Measurements from ENCODE around the gene FAM200A.
"Not testable (repeated sequence)": the region's sequence is repeated elsewhere in the genome, so short reads cannot be mapped to it uniquely, and the experiment has no call there.

FAM200A gene

DNA sequence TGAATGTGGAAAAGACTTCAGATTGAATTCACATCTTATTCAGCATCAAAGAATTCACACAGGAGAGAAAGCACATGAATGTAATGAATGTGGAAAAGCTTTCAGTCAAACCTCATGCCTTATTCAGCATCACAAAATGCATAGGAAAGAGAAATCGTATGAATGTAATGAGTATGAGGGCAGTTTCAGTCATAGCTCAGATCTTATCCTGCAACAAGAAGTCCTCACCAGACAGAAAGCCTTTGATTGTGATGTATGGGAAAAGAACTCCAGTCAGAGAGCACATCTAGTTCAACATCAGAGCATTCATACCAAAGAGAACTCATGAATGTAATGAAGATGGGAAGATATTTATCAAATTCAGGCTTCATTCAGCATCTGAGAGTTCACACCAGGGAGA lies 21.3 kb upstream of the FAM200A start:
- Histone ChIP-seq H3K27ac (ENCODE audit: low read depth, low read length) (no peak overlapping the region), H3K36me3 (ENCODE audit: insufficient read depth, low read length) (peaks cover 34% of the 10 kb centered on the region)

DNA sequence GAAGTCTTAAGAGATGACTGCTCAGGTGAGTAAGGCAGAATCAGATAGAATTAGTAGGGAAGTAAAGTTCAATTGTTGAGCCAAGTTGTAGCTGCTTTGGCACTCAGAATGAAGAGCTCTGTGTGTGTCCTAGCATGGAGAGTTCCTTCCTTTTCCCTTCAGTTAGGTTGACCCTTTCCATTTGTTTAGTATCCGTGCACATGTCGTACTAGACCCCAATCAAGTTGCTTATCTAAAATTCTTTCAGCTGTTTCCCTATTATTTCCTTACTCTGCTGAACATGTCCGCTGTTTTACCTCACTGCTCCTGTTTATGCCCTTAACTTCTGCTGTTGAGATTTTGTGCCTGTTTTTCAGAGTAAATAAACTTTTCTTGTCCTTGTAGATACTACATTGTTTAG lies 19.9 kb upstream of the FAM200A start:
- Histone ChIP-seq H3K4me3 (ENCODE audit: low read depth in 1 of 2, low read length in 2 of 2) (no peak overlapping the region), H3K4me1 (ENCODE audit: insufficient read depth, low read length) (no peaks in the 10 kb centered on the region), H3K36me3 (ENCODE audit: insufficient read depth, low read length) (peaks cover 34% of the 10 kb centered on the region), H3K9ac (ENCODE audit: low read length) (no peak overlapping the region), H3K27ac (ENCODE audit: low read depth, low read length) (no peak overlapping the region), H3K9me3 (ENCODE audit: low read length) (no peaks in the 10 kb centered on the region), H3K27me3 (ENCODE audit: control insufficient read depth in 1 of 2, insufficient read depth in 2 of 2, low read length in 2 of 2) (no peaks in the 10 kb centered on the region)

More for the DNA sequence above, 21.3 kb upstream of the FAM200A start:
- no peaks in the 10 kb centered on the region for H3K27me3 ChIP-seq (ENCODE audit: control insufficient read depth in 1 of 2, insufficient read depth in 2 of 2, low read length in 2 of 2)
- no peaks in the 10 kb centered on the region for H3K9me3 ChIP-seq (ENCODE audit: low read length)
- no peak overlapping the region for H3K9ac ChIP-seq (ENCODE audit: low read length)
- H3K4me1 ChIP-seq (ENCODE audit: insufficient read depth, low read length), result no peaks in the 10 kb centered on the region
- no peak overlapping the region for H3K4me3 ChIP-seq (ENCODE audit: low read depth in 1 of 2, low read length in 2 of 2)

DNA sequence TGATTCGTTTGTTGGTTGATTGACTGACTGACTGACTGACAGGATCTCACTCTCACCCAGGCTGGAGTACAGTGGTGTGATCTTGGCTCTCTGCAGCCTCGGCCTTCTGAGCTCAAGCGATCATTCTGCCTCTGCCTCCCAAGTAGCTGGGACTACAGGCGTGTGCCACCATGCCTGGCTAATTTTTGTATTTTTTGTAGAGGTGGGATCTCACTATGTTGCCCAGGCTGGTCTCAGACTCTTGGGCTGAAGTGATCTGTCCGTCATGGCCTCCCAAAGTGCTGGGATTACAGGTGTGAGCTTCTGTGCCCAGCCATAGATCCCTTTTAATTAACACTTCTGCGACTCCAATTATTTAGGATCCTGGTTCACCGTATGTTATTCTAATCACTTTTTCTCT lies 16.9 kb upstream of the FAM200A start:
- H3K27ac ChIP-seq (ENCODE audit: low read depth, low read length); H3K4me3 ChIP-seq (ENCODE audit: low read depth in 1 of 2, low read length in 2 of 2); H3K4me1 ChIP-seq (ENCODE audit: insufficient read depth, low read length); H3K27me3 ChIP-seq (ENCODE audit: control insufficient read depth in 1 of 2, insufficient read depth in 2 of 2, low read length in 2 of 2); H3K9ac ChIP-seq (ENCODE audit: low read length); H3K9me3 ChIP-seq (ENCODE audit: low read length): not testable (repeated sequence)
- peaks cover 49% of the 10 kb centered on the region for H3K36me3 ChIP-seq (ENCODE audit: insufficient read depth, low read length)

- Histone ChIP-seq H3K4me3 (ENCODE audit: low read depth in 1 of 2, low read length in 2 of 2) (no peak overlapping the region), H3K27me3 (ENCODE audit: control insufficient read depth in 1 of 2, insufficient read depth in 2 of 2, low read length in 2 of 2) (no peaks in the 10 kb centered on the region), H3K4me1 (ENCODE audit: insufficient read depth, low read length) (peaks cover 16% of the 10 kb centered on the region), H3K9me3 (ENCODE audit: low read length) (no peaks in the 10 kb centered on the region), H3K9ac (ENCODE audit: low read length) (no peak overlapping the region), H3K36me3 (ENCODE audit: insufficient read depth, low read length) (peaks cover 50% of the 10 kb centered on the region), H3K27ac (ENCODE audit: low read depth, low read length) (no peak overlapping the region)
These were observed 11.7 kb upstream of the FAM200A start for GRCh38 chr7:99563650-99564049.

DNA sequence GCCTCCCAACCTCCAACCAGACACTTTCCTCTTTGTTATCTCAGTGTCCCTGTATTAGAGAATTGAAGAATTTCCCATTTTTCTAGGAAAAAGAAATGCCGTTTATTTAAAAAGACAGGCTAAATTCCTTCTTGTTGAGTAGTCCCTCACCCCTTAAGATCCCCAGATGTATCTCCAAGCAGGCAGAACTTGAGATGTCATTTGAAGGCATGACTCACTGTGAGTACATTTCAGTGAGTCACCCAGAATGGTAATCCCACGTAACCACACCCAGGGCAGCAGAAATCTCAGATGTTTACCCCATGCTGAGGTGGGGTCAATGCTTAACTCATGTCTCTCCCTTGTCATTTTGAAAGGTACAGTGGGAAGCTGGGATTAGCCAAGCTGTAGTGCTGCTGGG lies 10.9 kb upstream of the FAM200A start:
- Histone ChIP-seq H3K36me3 (ENCODE audit: insufficient read depth, low read length) (peaks cover 50% of the 10 kb centered on the region), H3K27me3 (ENCODE audit: control insufficient read depth in 1 of 2, insufficient read depth in 2 of 2, low read length in 2 of 2) (no peaks in the 10 kb centered on the region), H3K9me3 (ENCODE audit: low read length) (no peaks in the 10 kb centered on the region), H3K4me3 (ENCODE audit: low read depth in 1 of 2, low read length in 2 of 2) (no peak overlapping the region), H3K27ac (ENCODE audit: low read depth, low read length) (no peak overlapping the region), H3K9ac (ENCODE audit: low read length) (no peak overlapping the region), H3K4me1 (ENCODE audit: insufficient read depth, low read length) (peaks cover 16% of the 10 kb centered on the region)

DNA sequence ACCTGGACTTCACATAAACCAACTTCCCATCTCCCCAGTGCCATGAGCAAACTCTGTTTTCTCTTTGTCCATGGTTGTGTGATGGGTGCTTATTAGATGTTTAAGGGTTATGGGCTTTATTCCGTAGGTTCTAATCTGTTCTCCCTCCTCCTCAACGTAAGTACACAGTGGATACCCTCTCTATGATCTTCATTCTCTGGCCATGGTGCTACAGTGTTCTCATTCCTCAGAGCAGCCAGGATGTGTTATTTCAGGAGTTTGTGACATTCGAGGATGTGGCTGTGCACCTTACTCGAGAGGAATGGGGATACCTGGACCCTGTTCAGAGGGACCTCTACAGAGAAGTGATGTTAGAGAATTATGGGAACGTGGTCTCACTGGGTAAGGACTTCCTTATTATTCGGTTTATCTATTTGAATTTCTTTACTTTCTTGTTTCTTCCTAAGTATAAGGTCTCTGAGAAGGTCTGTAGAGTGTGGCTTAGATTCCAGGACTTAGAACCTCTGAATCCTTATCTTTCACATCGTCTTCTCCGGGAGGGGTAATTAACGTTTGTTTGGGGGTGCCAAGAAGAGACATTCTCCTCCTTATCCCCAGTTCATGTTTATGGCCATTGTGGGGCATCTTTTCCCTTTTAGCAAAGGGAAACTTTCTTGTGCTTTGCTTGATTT lies 10.3 kb upstream of the FAM200A start:
- H3K27ac ChIP-seq (ENCODE audit: low read depth, low read length), result no peak overlapping the region
- peaks cover 50% of the 10 kb centered on the region for H3K36me3 ChIP-seq (ENCODE audit: insufficient read depth, low read length)
- peaks cover 20% of the 10 kb centered on the region for H3K4me1 ChIP-seq (ENCODE audit: insufficient read depth, low read length)
- no peaks in the 10 kb centered on the region for H3K9me3 ChIP-seq (ENCODE audit: low read length)
- H3K9ac ChIP-seq (ENCODE audit: low read length), result no peak overlapping the region
- H3K4me3 ChIP-seq (ENCODE audit: low read depth in 1 of 2, low read length in 2 of 2), result no peak overlapping the region
- H3K27me3 ChIP-seq (ENCODE audit: control insufficient read depth in 1 of 2, insufficient read depth in 2 of 2, low read length in 2 of 2), result no peaks in the 10 kb centered on the region

GRCh38 chr7:99561737-99562051 lies 9.8 kb upstream of the FAM200A start:
- Histone ChIP-seq H3K27ac (ENCODE audit: low read depth, low read length) (no peak overlapping the region), H3K36me3 (ENCODE audit: insufficient read depth, low read length) (peaks cover 54% of the 10 kb centered on the region), H3K4me1 (ENCODE audit: insufficient read depth, low read length) (peaks cover 24% of the 10 kb centered on the region)

GRCh38 chr7:99560834-99561736 lies 9.2 kb upstream of the FAM200A start:
- H3K27me3 ChIP-seq (ENCODE audit: control insufficient read depth in 1 of 2, insufficient read depth in 2 of 2, low read length in 2 of 2), result no peaks in the 10 kb centered on the region
- H3K9ac ChIP-seq (ENCODE audit: low read length), result no peak overlapping the region
- no peak overlapping the region for H3K27ac ChIP-seq (ENCODE audit: low read depth, low read length)
- no peak overlapping the region for H3K4me3 ChIP-seq (ENCODE audit: low read depth in 1 of 2, low read length in 2 of 2)
- peaks cover 56% of the 10 kb centered on the region for H3K36me3 ChIP-seq (ENCODE audit: insufficient read depth, low read length)
- H3K4me1 ChIP-seq (ENCODE audit: insufficient read depth, low read length), result peaks cover 24% of the 10 kb centered on the region
- H3K9me3 ChIP-seq (ENCODE audit: low read length), result no peaks in the 10 kb centered on the region

More at GRCh38 chr7:99561737-99562051, 9.8 kb upstream of the FAM200A start:
- no peak overlapping the region for H3K9ac ChIP-seq (ENCODE audit: low read length)
- no peaks in the 10 kb centered on the region for H3K9me3 ChIP-seq (ENCODE audit: low read length)
- H3K4me3 ChIP-seq (ENCODE audit: low read depth in 1 of 2, low read length in 2 of 2), result no peak overlapping the region
- H3K27me3 ChIP-seq (ENCODE audit: control insufficient read depth in 1 of 2, insufficient read depth in 2 of 2, low read length in 2 of 2), result no peaks in the 10 kb centered on the region

DNA sequence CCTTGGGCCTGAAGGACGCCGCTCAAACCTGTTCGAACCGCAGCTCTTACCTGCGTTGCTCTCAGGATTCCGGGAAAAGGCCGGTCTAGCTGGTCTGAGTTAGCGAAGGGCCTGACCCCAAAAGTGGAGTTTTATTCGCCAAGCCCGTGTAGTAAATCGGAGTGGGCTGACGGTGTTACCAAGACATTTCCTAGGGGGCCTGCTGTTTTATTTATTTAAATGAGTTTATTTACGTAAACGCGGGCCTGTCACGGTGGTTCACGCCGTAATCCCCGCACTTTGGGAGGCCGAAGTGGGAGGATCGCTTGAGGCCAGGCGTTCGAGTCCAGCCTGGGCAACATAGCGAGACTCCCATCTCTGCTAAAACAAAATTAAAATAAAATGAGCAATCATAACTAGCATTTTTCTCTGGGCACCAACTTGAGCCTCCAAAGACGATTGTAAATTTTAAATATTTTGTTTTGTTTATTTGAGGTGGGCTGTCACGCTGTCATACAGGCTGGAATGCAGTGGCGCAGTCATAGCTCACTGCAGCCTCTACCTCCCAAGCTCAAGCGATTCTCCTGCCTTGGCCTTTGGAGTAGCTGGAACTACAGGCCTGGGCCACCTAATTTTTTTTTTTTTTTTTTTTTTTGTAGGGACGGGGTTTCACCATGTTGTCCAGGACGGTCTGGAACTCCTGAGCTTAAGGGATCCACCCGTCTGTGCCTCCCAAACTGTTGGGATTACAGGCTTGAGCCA lies 7.4 kb upstream of the FAM200A start:
- Histone ChIP-seq H3K27me3 (ENCODE audit: control insufficient read depth in 1 of 2, insufficient read depth in 2 of 2, low read length in 2 of 2) (no peaks in the 10 kb centered on the region), H3K4me1 (ENCODE audit: insufficient read depth, low read length) (peaks cover 24% of the 10 kb centered on the region), H3K27ac (ENCODE audit: low read depth, low read length) (peak overlapping the region; percentile 98), H3K36me3 (ENCODE audit: insufficient read depth, low read length) (peaks cover 49% of the 10 kb centered on the region), H3K9ac (ENCODE audit: low read length) (peak overlapping the region; percentile 96), H3K9me3 (ENCODE audit: low read length) (no peaks in the 10 kb centered on the region), H3K4me3 (ENCODE audit: low read depth in 1 of 2, low read length in 2 of 2) (peak overlapping the region; percentile 90 to 96)

GRCh38 chr7:99558306-99559174 lies 6.6 kb upstream of the FAM200A start, which contains the start of gene ZNF655:
ZNF655 (plus strand) TSS chr7:99558642; CDS start chr7:99560560, 1,918 bp downstream.
- peaks cover 24% of the 10 kb centered on the region for H3K4me1 ChIP-seq (ENCODE audit: insufficient read depth, low read length)
- no peaks in the 10 kb centered on the region for H3K9me3 ChIP-seq (ENCODE audit: low read length)
- H3K36me3 ChIP-seq (ENCODE audit: insufficient read depth, low read length), result peaks cover 41% of the 10 kb centered on the region

More at GRCh38 chr7:99558306-99559174, 6.6 kb upstream of the FAM200A start, which contains the start of gene ZNF655:
- H3K27me3 ChIP-seq (ENCODE audit: control insufficient read depth in 1 of 2, insufficient read depth in 2 of 2, low read length in 2 of 2), result no peaks in the 10 kb centered on the region
- H3K9ac ChIP-seq (ENCODE audit: low read length), result peak within 1 kb of the TSS; percentile 96
- H3K4me3 ChIP-seq (ENCODE audit: low read depth in 1 of 2, low read length in 2 of 2), result peak within 1 kb of the TSS; percentile 90 to 96
- peak within 1 kb of the TSS; percentile 98 for H3K27ac ChIP-seq (ENCODE audit: low read depth, low read length)

All from muscle layer of colon (tissue), 2 donors.